HG02970 (cell line): ENCODE results near the gene DCDC1.

Source experiments
- ATAC-seq: cut with Tn5 transposase; IDR thresholded peaks from one replicate; pipeline ENCODE4 v1.9.1; 2021; ENCODE audit warnings: mild to moderate bottlenecking, moderate library complexity, moderate number of reproducible peaks; ENCODE audit not compliant: unreplicated experiment, low FRiP score

The DCDC1 gene

DNA sequence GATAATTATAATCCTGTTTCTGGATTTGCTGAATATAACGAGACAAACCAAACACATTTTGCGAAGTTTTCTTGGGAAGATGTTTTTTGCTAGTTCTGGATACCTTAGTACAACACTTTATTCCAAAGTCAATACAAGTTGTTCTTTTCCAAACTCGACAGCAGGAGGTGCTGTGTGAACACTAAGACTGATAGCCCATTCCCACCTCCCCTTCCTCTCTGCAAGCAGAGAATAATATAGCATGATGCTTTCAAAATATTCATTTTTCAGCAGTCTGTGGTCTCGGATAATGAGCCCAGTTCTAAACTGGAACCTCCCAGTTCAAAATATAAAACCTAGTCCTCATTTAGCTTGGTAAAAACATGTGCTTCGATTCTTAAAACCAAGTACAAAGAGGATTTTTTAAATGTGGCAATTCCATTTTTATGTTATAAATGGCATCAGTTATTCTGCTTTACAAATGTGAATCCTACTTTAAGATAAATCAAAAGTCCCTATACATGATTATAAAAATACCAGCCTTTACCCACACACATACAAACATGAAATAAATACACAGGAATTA lies 129.1 kb downstream of the DCDC1 start:
- no peak for ATAC-seq

DNA sequence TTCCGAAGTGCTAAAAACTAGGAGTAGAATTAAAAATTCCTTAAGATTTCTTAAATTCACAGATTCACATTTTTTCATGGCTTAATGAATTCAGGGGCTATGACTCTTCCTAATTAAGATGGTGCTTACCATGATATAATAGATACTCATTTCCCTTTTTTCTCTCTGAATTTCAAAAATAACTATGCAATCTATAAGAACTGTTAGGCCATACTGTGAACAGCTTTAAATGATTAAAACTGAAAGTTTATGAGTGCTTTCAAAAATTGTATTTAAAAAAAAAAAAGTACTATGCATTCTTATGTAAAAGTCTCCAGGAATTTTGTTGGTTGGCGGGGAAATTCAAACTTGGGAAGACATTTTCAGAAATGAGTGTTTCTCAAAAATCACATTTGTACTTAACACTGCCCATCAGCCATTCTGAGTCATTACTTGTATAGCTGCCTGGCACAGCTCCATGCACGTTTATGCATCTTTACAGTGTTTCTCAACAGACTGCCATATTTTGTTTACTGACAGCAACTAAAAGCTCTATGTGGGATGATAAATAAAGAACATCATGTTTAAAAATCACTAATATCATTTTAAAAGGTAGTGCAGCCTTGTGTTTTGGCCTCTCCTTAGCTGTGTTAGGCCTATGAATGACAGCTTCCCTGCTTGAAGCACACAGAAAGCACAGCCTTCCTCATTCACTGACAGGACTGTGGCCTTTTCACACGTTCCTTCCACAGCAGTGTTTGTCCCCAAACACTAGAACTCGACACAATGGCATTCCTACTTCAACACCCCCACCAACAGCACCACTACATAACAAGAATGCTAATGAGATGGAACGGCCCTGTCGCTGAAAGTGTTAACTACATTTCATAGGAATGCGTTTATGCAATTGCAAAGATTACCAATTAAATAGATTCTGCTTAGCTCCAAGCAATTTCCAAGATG lies 131.4 kb downstream of the DCDC1 start:
- ATAC-seq: no peak

DNA sequence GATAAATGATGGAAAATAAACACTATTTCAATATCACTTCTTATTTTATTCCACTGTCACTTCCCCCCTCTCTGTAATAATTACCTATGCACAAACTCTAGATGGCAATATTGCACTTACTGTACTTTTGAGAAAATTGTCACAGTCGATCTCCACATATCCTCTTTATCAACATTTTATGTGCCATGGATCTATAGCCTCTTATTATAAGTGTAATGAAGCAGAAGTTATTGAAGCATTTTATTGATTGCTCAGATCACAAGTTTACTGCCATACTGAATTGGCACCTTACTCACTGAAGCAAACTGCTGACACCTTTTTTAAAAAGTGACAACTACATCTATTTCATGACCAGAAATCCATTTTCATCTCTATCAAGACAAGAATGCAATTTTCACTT lies 133.4 kb downstream of the DCDC1 start:
- ATAC-seq: no peak

DNA sequence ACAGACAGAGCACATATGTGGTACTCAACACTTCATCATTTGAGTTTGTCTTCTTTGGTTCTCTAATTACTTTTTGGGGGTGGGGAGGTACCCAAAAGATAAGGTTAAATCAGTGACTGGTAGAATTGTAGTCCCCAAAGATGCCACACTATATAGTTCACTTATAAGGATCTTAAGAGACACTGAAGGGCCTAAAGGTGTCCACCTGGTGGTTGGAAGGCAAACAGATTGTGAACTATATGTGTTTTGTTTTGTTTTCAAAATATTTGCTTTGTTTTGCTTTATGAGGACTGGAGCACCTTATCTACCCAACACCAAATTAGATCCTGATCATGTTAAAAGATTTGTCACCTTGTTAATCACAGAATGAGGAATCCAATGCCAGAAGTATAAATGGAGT lies 136.1 kb downstream of the DCDC1 start:
- no peak for ATAC-seq

DNA sequence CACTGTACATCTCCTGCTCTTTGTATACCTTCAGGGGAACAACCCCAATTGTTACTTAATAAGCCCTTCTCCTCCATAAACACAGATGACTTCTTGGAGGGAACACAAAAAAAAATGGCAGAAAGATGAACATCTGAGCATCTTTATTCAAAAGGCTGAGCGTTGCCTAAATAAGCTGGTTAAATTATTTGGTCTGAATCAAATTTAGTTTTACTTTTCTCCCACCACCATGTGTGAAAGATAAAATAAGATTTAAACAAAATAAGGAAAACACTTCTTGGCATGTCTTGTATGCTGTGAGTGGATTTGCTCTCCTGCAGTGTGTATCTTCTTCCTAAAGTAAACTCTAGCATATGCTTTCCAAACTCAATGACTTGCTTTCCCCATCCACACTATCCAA lies 137.9 kb downstream of the DCDC1 start:
- no peak for ATAC-seq

DNA sequence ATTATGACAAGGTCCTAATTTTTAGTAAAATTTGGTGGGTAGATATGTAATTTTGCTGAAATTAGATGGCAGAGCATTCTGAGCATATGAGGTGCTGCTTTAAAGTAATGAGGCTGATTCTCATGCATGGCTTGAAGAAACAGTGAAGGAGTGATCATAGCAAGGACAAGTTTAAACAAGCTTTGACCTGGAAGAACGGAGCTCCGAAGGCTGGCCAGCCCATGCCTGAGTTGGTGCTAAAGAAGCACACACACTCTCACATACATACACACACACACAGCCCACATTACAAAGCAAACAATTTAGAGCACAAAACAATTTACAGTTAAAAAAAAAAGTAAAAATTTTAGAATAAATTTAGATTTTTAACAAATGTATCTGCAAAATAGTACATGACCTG lies 150.7 kb downstream of the DCDC1 start:
- ATAC-seq: no peak

DNA sequence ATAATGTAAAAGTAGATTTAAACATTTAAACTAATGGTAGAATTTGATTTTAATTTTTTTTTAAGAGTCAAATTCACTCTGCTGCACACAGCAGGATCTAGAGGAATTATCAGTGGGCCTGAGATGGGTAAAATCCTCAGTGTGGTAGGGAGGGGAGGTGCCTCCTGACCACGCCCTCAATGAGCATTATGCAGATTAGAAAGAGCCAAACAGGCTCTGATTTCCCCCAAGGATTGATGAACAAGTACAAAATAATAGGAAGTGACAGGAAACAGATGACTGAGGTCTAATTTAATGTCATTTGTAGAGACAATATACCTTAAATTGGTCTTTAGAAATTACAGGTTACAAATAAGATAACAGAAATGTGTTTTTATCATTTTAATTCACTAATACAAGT lies 155.2 kb downstream of the DCDC1 start:
- no peak for ATAC-seq

DNA sequence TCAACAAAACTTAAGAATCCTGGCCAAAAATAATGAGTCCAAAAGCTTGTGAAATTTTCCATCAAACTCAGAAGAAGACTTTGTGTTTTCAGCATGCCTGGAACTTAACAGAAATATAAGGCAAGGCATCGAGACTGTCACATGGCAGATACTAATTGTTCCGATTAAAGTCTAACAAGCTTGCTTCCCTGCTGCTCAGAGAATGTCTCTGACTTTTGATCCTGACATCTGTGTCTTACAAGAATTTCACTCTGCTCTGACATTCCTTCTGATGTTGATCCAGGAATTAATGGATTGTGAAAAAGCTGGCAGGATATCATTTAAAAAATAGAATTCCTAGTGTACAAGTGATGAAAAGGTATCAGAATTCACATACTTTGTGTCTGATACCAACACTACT lies 170.2 kb downstream of the DCDC1 start:
- no peak for ATAC-seq

DNA sequence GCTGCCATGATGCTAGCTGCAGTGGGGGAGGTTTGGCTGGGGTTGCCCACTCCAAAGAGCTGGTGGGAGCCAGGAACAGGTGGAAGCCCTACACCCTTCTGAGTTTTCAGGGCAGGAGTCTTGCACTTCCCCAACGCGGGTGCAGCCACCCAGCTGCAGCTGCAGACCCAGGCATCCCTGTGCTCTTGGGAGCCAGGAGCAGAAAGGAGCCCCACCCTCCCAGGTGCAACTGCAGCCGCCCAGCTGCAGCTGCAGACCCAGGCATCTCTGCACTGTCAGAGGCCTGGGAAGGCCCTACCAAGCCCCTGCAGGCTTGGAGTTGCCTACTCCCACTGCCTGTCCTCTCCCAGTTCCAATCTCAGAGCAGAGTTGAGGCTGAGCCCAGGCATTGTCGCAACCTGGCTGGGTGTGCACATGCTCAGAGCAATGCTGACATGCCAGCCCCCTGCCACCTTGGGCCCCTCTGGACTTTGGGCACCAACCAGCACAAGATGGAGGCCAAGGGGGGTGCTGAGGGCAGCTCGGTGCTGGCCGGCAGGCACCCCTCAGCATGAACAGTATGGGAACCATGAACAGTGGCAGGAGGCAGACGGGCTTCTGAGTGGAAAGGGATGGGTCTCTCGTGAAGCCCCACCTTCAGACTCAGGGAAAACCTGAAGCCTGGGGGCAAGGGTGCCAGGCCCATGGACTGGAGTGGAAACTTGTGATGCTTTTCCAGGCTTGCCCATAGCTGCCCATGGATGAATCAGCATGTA lies 195.4 kb downstream of the DCDC1 start:
- ATAC-seq: no peak

DNA sequence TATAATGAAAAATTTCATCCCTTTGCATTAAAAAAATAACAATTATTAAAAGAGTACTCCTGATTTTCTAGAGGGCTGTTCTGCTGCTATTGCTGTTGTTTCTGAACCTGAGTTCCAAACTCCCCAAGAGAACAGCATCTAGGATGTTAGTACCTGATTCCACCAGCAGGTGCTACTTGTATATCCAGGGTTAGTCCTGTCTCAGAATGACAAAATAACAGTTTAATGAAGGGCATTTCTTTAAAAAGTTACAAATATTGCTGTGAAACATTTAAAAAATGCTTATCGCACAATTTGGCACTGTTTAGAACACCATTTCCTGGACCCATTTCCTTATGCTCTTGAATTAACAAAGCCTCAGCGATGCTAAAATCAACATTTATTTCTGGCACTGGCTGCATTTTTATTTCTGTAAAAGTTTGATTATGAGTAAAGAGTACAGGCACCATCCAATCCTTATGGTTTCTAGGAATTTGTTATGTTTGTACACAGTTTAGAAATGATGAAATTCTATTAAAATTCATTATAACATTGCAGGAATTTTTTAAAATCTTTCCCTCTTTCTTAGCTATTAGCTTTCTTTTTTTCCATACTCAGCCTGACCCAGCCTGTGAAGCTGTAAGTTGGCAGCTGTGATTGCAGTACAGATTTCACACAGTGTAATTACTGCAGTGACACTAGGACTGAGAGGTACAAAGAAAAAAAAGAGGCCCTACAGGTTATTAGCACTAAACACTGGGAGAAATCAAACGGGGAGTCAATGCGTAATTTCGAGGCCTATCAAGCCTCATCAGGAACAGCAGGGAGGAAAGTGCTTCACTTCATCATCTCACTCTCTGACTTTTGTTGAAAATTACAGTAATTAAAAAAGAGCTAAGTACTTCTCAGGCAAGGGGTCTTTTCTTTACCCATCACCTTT lies 208.8 kb downstream of the DCDC1 start:
- ATAC-seq: no peak

DNA sequence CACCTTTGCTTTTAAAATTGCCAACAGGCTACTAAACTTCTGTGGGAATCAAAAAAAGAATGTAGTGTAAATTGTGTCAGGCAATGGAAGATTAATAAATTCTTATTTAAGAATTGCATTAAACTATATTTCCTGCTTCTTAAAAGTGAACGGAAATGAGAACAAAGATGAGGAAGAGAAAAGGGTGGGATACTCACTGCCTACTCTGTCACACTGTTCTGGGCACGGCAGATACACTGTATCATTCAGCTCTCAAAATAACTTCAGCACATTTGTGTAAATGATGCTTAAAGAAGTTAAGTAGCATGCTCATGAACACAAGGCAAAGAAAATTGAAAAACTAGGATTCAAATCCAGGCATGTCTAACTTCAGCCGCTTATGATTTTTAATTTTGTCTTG lies 218.7 kb downstream of the DCDC1 start:
- no peak for ATAC-seq

DNA sequence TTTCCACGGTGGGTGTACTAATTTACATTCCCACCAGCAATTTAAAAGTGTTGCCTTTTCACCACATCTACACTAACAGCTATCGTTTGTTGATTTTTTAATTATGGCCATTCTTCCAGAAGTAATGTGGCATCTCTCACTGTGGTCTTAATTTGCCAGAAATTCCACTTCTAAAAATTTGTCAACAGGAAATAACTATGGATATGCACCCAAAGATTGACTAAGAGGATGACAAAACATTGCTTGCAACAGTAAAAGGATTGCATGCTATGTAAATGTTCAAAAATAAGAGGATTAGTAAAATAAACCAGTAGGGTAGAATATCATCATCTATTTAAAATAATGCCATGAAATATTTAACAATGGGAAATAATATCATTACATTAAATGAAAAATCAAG lies 219.5 kb downstream of the DCDC1 start:
- ATAC-seq: no peak

DNA sequence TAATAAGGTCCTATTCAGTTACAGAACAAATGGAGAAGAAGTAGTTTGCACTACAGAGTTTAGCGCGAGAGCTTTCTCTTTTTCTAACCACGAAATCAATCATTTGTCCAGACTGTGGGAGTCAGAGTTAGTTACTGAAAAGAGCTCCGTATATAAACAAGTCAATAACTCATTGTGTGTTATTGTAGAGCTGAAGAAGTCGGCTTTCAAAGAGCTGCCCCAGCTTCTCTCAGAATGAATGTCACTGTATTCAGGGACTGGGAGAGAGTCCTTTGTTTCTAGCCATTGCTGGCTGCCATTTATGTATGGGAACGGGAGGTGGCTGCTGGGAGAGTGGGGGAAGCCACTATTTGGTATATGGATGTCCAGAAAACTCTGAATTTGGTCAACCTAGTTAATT lies 227.8 kb downstream of the DCDC1 start:
- no peak for ATAC-seq

DNA sequence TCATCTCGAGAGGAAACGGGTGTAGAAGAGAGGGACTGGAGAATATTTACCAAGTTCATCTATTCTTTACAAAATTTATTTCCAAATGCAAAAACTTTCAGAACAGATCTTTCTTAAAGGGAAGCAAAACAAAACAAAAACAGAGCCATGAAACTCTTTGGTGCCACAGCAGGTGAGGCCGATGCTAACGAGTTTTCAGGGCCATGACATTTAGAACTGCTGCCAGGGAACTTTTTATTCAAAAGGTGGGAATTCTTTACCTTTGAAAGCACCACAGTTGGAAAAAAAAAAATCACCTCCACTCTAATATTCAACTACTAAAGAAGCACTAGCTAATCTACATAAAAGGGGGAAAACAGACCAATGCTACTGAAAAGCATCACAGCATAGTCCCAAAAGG lies 230.1 kb downstream of the DCDC1 start:
- ATAC-seq: no peak

DNA sequence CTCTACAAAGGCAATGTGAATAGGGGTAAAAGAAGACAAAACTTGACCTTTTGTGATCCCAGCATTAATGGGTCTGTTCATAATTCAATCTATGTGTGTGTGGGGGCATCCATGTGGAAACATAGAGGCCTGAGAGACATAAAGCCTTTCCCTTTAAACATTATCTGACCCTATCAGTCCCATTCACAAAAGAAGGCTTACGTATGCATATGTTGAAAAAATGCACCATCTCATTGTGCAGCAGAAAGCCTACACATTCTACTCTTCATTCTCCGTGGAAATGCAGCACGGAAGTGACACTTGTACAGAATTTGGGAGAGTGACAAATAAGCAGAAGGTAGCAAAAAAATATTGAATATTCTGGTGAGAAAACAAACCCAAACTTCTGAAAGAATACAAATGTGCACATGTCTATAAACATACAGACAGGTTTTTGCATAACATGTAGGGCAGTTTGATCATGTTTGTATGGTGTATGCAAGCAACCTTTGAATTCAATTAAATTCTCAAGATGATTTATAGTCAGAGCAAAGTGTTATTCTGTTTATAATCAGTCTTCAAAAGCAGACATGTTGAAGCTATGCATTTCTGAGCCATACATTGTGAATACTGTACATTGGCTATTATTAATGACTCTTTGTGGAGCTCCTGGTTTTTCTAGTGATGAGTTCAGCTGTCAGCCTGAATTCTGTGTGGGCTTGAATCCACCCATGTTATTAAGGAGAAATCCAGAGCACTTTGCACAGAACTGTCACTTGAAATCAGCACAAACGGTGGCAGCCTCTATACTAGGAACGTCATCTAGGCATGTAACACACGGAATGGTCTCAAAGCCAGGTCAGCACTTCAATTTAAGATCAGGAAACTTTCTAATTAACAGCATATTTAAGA lies 236.8 kb downstream of the DCDC1 start:
- no peak for ATAC-seq

DNA sequence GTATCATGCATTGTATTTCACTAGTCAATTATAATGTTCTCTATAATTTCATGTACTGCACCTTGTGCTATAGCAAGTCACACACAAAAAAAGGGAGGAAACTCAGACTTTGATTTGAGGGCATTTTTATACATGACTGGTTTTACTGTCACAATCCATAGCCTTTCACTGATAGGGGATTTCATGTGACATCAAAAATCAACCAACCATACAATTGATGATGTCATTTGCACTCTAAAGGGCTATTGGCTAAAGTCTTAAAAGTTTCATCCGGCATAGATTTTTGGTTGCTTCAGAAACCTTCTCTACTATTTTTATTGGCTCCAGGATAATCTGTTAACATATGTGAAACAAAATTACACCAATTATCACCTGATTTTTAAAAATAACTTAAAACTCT lies 237.8 kb downstream of the DCDC1 start:
- ATAC-seq: no peak

DNA sequence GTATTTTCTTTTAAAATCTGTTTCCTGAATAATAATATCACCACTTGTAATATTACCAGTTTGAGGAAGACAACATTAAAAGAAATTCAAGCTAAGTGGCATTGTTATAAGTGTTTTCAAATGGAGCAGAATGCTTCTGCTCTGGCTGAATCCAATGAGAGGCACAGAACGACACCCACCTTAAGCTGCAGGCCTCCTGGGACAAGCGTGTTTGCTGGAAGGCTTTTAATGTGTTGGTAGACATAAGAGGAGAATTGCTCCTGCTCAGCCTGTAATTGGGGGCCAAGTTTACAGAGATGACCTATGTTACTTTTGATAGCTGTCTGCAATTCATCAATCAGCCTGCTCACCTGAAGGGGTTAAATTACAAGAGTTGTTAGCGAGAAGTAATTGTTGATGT lies 242.2 kb downstream of the DCDC1 start:
- no peak for ATAC-seq

DNA sequence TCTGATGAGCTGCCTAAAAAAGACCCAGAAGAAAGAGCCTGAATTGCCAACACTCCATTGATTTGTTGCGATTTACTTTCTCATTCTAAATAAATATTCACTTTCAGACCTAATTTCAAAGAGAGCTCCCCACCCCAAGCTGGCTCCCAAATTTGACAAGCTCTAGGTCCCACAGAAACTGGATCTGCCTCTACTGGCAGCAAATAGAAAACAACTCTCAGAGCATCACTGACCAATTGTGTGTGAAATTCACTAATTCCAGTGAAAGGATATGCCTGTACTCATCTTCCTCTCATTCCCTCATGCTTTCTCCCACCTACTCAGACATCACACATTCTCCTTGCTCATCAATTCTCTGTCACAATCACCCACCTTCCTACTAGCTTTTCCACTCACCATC lies 249.1 kb downstream of the DCDC1 start:
- no peak for ATAC-seq

DNA sequence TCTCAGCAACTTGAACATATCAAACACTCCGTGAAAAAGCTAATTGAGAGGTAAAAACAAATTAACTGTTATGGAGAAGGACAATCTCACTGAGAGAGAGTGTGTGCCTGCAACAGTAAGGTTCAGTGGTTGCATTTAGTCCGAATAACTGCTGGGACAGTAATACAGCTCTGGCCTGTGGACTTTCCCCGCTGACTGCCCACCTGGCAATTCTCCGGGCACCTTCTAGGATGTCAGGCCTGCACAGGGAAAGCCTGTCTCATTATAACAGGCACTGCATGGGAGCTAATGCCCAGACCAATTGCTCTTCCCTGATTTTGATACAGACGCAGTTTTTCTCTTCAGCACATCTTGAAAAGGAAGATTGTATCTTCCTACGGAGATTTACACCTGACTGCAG lies 251.0 kb downstream of the DCDC1 start:
- ATAC-seq: no peak
